Cardiac fibroblast (primary cell): Measurements from ENCODE around the gene AIG1.

Experiments used
- DNase-seq, 2 donors: peaks; one replicate each; pipeline versions ENCODE4 v3.0.0 to v3.0.0-alpha.2; 2010; ENCODE audit warnings: low read depth in 2 of 2
- H3K4me3 ChIP-seq, 2 donors: replicated peaks in 1 of 2; 1 replicate in 1 of 2; 2 replicates in 1 of 2; pipeline ENCODE4 v1.5.1; 2011; ENCODE audit warnings: low read depth in 2 of 2, low read length in 2 of 2, mild to moderate bottlenecking in 2 of 2, moderate library complexity in 1 of 2
- CTCF ChIP-seq: IDR thresholded peaks from one replicate; pipeline ENCODE4 v1.5.1; 2011; ENCODE audit warnings: low read depth, mild to moderate bottlenecking, low read length, inconsistent platforms

Gene AIG1

GRCh38 chr6:143369971-143370370 is 309.3 kb downstream of the AIG1 start:
- TF ChIP-seq CTCF, result no peak
- H3K4me3 ChIP-seq, result no peak overlapping the region
- no peak for DNase-seq

GRCh38 chr6:143370812-143371370 is 310.2 kb downstream of the AIG1 start:
- no peak for DNase-seq
- H3K4me3 ChIP-seq, result no peak overlapping the region
- TF ChIP-seq CTCF, result no peak

GRCh38 chr6:143372199-143372882 is 311.7 kb downstream of the AIG1 start:
- H3K4me3 ChIP-seq, result no peak overlapping the region
- no peak for TF ChIP-seq CTCF
- no peak for DNase-seq

GRCh38 chr6:143374014-143374413 is 313.3 kb downstream of the AIG1 start:
- DNase-seq, result no peak

GRCh38 chr6:143375022-143375585 is 314.4 kb downstream of the AIG1 start:
- no peak for TF ChIP-seq CTCF
- H3K4me3 ChIP-seq, result no peak overlapping the region
- DNase-seq, result no peak

More at GRCh38 chr6:143374014-143374413, 313.3 kb downstream of the AIG1 start:
- no peak overlapping the region for H3K4me3 ChIP-seq
- TF ChIP-seq CTCF, result no peak

- no peak for DNase-seq
- no peak overlapping the region for H3K4me3 ChIP-seq
- TF ChIP-seq CTCF, result no peak
Observed at GRCh38 chr6:143376375-143376774, 315.7 kb downstream of the AIG1 start.
